Ishikawa (cell line): ENCODE measurements around the gene PIK3R4.

ENCODE experiments used
- EP300 ChIP-seq: IDR thresholded peaks from 2 replicates; pipeline ENCODE4 v1.6.1; 2012; ENCODE audit warnings: borderline replicate concordance
- RAD21 ChIP-seq: IDR thresholded peaks from 2 replicates; pipeline ENCODE4 v1.6.1; 2012; ENCODE audit warnings: low read depth
- YY1 ChIP-seq: IDR thresholded peaks from 2 replicates; pipeline ENCODE4 v1.6.1; 2012; ENCODE audit warnings: low read depth
- TF ChIP-seq, protein P1 (sequence below): IDR thresholded peaks from 2 replicates; pipeline ENCODE4 v1.6.1; 2012

DNA sequence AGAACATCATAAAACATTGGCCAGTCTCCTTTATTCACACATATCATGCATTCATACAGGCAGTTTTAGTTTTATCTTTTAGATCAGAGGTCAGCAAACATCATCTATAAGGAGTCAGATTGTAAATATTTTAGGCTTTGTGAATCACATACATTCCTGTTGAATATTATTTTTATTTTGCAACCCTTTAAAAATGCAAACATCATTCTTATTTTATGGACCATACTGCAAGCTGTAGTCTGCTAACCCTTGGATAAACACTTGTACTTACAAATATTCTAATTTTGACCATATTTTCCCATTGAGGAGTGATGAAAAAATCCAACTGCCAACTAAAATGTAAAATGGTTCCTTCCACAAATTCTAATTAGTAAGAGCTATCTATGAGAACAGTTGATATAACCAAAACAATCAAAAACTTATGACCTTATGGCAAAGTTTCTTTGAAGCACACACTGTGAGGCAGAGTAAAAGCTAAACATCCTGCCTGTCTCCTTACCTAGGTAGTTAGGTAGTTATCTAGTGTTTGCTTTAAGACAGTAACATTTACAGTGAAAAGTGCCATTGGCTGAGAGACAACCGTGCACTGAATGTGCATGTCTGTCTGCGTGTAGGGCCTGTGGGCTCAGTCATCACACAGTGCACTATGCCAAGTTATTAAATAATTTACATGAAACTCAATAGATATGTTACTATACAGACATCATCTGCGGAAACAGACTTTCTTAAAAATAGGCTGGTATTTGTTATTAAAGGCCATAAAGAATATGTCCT is 57.7 kb downstream of the PIK3R4 start:
- TF ChIP-seq YY1: no peak
- TF ChIP-seq RAD21: no peak
- no peak for TF ChIP-seq EP300
- TF ChIP-seq, protein P1, sequence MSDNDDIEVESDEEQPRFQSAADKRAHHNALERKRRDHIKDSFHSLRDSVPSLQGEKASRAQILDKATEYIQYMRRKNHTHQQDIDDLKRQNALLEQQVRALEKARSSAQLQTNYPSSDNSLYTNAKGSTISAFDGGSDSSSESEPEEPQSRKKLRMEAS: no peak
